Fibroblast of lung (primary cell): ENCODE data around the gene CCDC88C. TPM values are rescaled to one million over a fixed set of nuclear protein-coding genes. Genes with fewer than 3 reads are reported as not detected.

Experiments used
- DNase-seq, 2 donors: peaks; one replicate each; pipeline versions ENCODE4 v3.0.0 to v3.0.0-alpha.2; 2010; ENCODE audit warnings: low read depth in 2 of 2
- H2AFZ ChIP-seq: 2 replicates; pipeline ENCODE4 v1.5.1; 2012; ENCODE audit warnings: low read length, control low read depth, inconsistent platforms
- H3K27ac ChIP-seq: 2 replicates; pipeline ENCODE4 v1.5.1; 2011; ENCODE audit warnings: low read length, control low read depth; ENCODE audit not compliant: insufficient read depth
- H3K27me3 ChIP-seq: 2 replicates; pipeline ENCODE4 v1.5.1; 2011; ENCODE audit warnings: mild to moderate bottlenecking, low read length; ENCODE audit not compliant: control insufficient read depth, insufficient read depth
- H3K36me3 ChIP-seq: 2 replicates; pipeline ENCODE4 v1.5.1; 2011; ENCODE audit warnings: low read length; ENCODE audit not compliant: control insufficient read depth, insufficient read depth
- H3K4me1 ChIP-seq: 2 replicates; pipeline ENCODE4 v1.5.1; 2011; ENCODE audit warnings: low read length; ENCODE audit not compliant: control insufficient read depth, insufficient read depth; ENCODE audit errors: extremely low read depth
- H3K4me2 ChIP-seq: 2 replicates; pipeline ENCODE4 v1.5.1; 2011; ENCODE audit warnings: low read length, control low read depth; ENCODE audit not compliant: insufficient read depth; ENCODE audit errors: extremely low read depth
- H3K4me3 ChIP-seq, 4 experiments: fragments of 200-600 bp in 1 of 4; sonication (generic) in 1 of 4; replicated peaks in 1 of 4; 2 replicates each; pipeline ENCODE4 v1.5.1; 2011 to 2016; ENCODE audit warnings: low read length in 4 of 4, low read depth in 3 of 4, mild to moderate bottlenecking in 3 of 4, control low read depth in 2 of 4, inconsistent platforms in 1 of 4, mixed read lengths in 1 of 4; ENCODE audit not compliant: insufficient read depth in 1 of 4; ENCODE audit errors: control extremely low read depth in 1 of 4
- H3K79me2 ChIP-seq: 2 replicates; pipeline ENCODE4 v1.5.1; 2012; ENCODE audit warnings: mild to moderate bottlenecking, low read length, inconsistent platforms; ENCODE audit not compliant: control insufficient read depth, insufficient read depth
- H3K9ac ChIP-seq: 2 replicates; pipeline ENCODE4 v1.5.1; 2011; ENCODE audit warnings: mild to moderate bottlenecking, low read length, control low read depth; ENCODE audit not compliant: insufficient read depth
- H3K9me3 ChIP-seq: 2 replicates; pipeline ENCODE4 v1.5.1; 2012; ENCODE audit warnings: low read depth, low read length; ENCODE audit not compliant: control insufficient read depth, insufficient read depth
- H4K20me1 ChIP-seq: 2 replicates; pipeline ENCODE4 v1.5.1; 2011; ENCODE audit warnings: low read length; ENCODE audit not compliant: control insufficient read depth, insufficient read depth; ENCODE audit errors: extremely low read depth
- CTCF ChIP-seq, 2 donors: IDR thresholded peaks in 1 of 2; conservative IDR thresholded peaks in 1 of 2; 1 replicate in 1 of 2; 2 replicates in 1 of 2; pipeline ENCODE4 v1.5.1; 2011 to 2012; ENCODE audit warnings: low read length in 2 of 2, control low read depth in 1 of 2, inconsistent platforms in 1 of 2, low read depth in 1 of 2, mild to moderate bottlenecking in 1 of 2
- EZH2 ChIP-seq: IDR thresholded peaks from 2 replicates; pipeline ENCODE4 v1.5.1; 2012; ENCODE audit warnings: low read length, control low read depth, mild to moderate bottlenecking; ENCODE audit errors: missing control alignments
- polyA plus RNA-seq, 2 donors: library from polyadenylated mRNA; depleted of rRNA in 1 of 2; stranded (reverse) in 1 of 2; unstranded in 1 of 2; fragments of >200 nt; gene quantifications; 2 replicates each; pipeline ENCODE4 v1.2.1, GENCODE V29; 2011 to 2012; ENCODE audit warnings: missing spikeins in 1 of 2
- total RNA-seq: library from RNA; depleted of rRNA; stranded (reverse); fragments of >200 nt; gene quantifications from 2 replicates; pipeline ENCODE4 v1.2.1, GENCODE V29; 2014

CCDC88C gene
- total and polyA plus RNA-seq, 2 donors (not counting 1 experiment from before 2014, with no cell fraction given) = 0.02 to 0.17 TPM

GRCh38 chr14:91354221-91354916, 63.3 kb downstream of the CCDC88C start:
- Histone ChIP-seq H3K79me2 (no peaks in the 10 kb centered on the region), H2AFZ (no peak overlapping the region), H3K4me1 (no peaks in the 10 kb centered on the region), H3K4me2 (no peak overlapping the region), H3K9ac (no peak overlapping the region), H4K20me1 (no peaks in the 10 kb centered on the region), H3K4me3 (no peak overlapping the region), H3K9me3 (no peaks in the 10 kb centered on the region), H3K36me3 (no peaks in the 10 kb centered on the region), H3K27me3 (no peaks in the 10 kb centered on the region), H3K27ac (no peak overlapping the region)
- peak in 1 of 2 donors; percentile 64 for DNase-seq
- TF ChIP-seq EZH2 = no peak
- no peak for TF ChIP-seq CTCF (conservative IDR thresholded peaks at IDR 0.05 in 1 of 2, IDR thresholded peaks at IDR 0.05 in 1 of 2; ENCODE audit: low read depth in 1 of 2, low read length in 2 of 2)

GRCh38 chr14:91352728-91353692, 64.6 kb downstream of the CCDC88C start:
- Histone ChIP-seq H4K20me1 (no peaks in the 10 kb centered on the region), H3K9me3 (no peaks in the 10 kb centered on the region), H3K4me2 (no peak overlapping the region), H3K27me3 (no peaks in the 10 kb centered on the region), H3K9ac (no peak overlapping the region), H3K4me1 (no peaks in the 10 kb centered on the region), H3K79me2 (no peaks in the 10 kb centered on the region), H3K36me3 (no peaks in the 10 kb centered on the region), H3K4me3 (no peak overlapping the region), H3K27ac (no peak overlapping the region), H2AFZ (no peak overlapping the region)
- no peak for DNase-seq
- TF ChIP-seq EZH2 (no peak), CTCF (conservative IDR thresholded peaks at IDR 0.05 in 1 of 2, IDR thresholded peaks at IDR 0.05 in 1 of 2; ENCODE audit: low read depth in 1 of 2, low read length in 2 of 2) (no peak)

GRCh38 chr14:91352053-91352452, 65.6 kb downstream of the CCDC88C start:
- Histone ChIP-seq H3K36me3 (no peaks in the 10 kb centered on the region), H4K20me1 (no peaks in the 10 kb centered on the region), H3K9me3 (no peaks in the 10 kb centered on the region), H3K27me3 (no peaks in the 10 kb centered on the region), H2AFZ (no peak overlapping the region), H3K4me3 (no peak overlapping the region), H3K79me2 (no peaks in the 10 kb centered on the region), H3K27ac (no peak overlapping the region), H3K4me2 (no peak overlapping the region), H3K9ac (no peak overlapping the region), H3K4me1 (no peaks in the 10 kb centered on the region)
- TF ChIP-seq CTCF (conservative IDR thresholded peaks at IDR 0.05 in 1 of 2, IDR thresholded peaks at IDR 0.05 in 1 of 2; ENCODE audit: low read depth in 1 of 2, low read length in 2 of 2) (no peak), EZH2 (no peak)
- DNase-seq = peak in 1 of 2 donors; percentile 23
